GM12878 (cell line): ENCODE data around the gene SPATS2L. TPM values are rescaled to one million over a fixed set of nuclear protein-coding genes. Genes with fewer than 3 reads are reported as not detected.

Source experiments
- E2F8 ChIP-seq: fragments of 450-650 bp; IDR thresholded peaks from 2 replicates; pipeline ENCODE4 v1.6.1; 2018; ENCODE audit warnings: mild to moderate bottlenecking, low read depth, moderate library complexity; ENCODE audit not compliant: partially characterized antibody
- E4F1 ChIP-seq: fragments of 450-650 bp; IDR thresholded peaks from 2 replicates; pipeline ENCODE4 v1.6.1; 2018; ENCODE audit warnings: borderline replicate concordance, mild to moderate bottlenecking; ENCODE audit not compliant: partially characterized antibody
- IRF3 ChIP-seq: fragments of 450-650 bp; IDR thresholded peaks from 2 replicates; pipeline ENCODE4 v1.6.1; 2014; ENCODE audit warnings: mild to moderate bottlenecking
- MAX ChIP-seq: IDR thresholded peaks from 2 replicates; pipeline ENCODE4 v1.6.1; 2012; ENCODE audit warnings: low read depth, low read length, improper control_type of control experiment
- MEF2B ChIP-seq: fragments of 450-650 bp; IDR thresholded peaks from 2 replicates; pipeline ENCODE4 v1.6.1; 2018; ENCODE audit warnings: mild to moderate bottlenecking, moderate library complexity; ENCODE audit not compliant: partially characterized antibody, poor library complexity, severe bottlenecking
- MYB ChIP-seq: fragments of 150-350 bp; IDR thresholded peaks from 2 replicates; pipeline ENCODE4 v1.6.1; 2014; ENCODE audit warnings: mild to moderate bottlenecking, low read depth, low read length, borderline replicate concordance
- MYC ChIP-seq: IDR thresholded peaks from 2 replicates; pipeline ENCODE4 v1.6.1; 2011; ENCODE audit warnings: mild to moderate bottlenecking, low read length, moderate library complexity, inconsistent platforms; ENCODE audit not compliant: insufficient read depth, insufficient replicate concordance, insufficient read length, severe bottlenecking
- NR2C2 ChIP-seq: IDR thresholded peaks from 2 replicates; pipeline ENCODE4 v1.6.1; 2011; ENCODE audit warnings: borderline replicate concordance, low read depth; ENCODE audit not compliant: control insufficient read depth, insufficient read length
- ZNF274 ChIP-seq: IDR thresholded peaks from one replicate; pipeline ENCODE4 v1.8.0; 2011; ENCODE audit not compliant: insufficient read length, insufficient read depth
- polyA plus RNA-seq, 11 experiments: library from polyadenylated mRNA; depleted of rRNA in 4 of 11; unstranded in 6 of 11; stranded (reverse) in 5 of 11; fragments of >200 nt; fragmentation: Nextera tagmentation in 4 of 11; fragmentation: Illumina TruSeq in 1 of 11; extraction: Ambion mirVana in 4 of 11; extraction: Trizol in 1 of 11; gene quantifications; 1 replicate in 1 of 11; 2 replicates in 10 of 11; pipeline versions ENCODE4 v1.2.1 to v1.2.3, GENCODE V29; 2011 to 2016; ENCODE audit warnings: inconsistent platforms in 2 of 11, missing spikeins in 2 of 11, low read depth in 1 of 11
- total RNA-seq, 4 experiments: library from RNA; depleted of rRNA in 3 of 4; stranded (reverse); fragments of >200 nt in 3 of 4; fragmentation: Illumina TruSeq in 1 of 4; extraction: Trizol in 1 of 4; gene quantifications; 2 replicates each; pipeline versions ENCODE4 v1.2.1 to v1.2.3, GENCODE V29; 2013 to 2021

SPATS2L gene
- total and polyA plus RNA-seq, 10 of the 15 experiments (the other 5 are each of a cell fraction or from before 2014, with no cell fraction given) = 5.2 to 30.0 (median 20.1) TPM

GRCh38 chr2:200259577-200259957 lies 46.9 kb upstream of the SPATS2L start (continued):
- TF ChIP-seq IRF3 = no peak
- no peak for TF ChIP-seq MYB
- no peak for TF ChIP-seq ZNF274
- no peak for TF ChIP-seq MYC
- TF ChIP-seq E2F8 = no peak
- no peak for TF ChIP-seq MEF2B
- TF ChIP-seq MAX = no peak
- TF ChIP-seq NR2C2 = no peak
- no peak for TF ChIP-seq E4F1
- TF ChIP-seq, all 136 proteins: peak for 0
